ENCODE data around the gene FBLIM1. TPM values are rescaled to one million over a fixed set of nuclear protein-coding genes. Genes with fewer than 3 reads are reported as not detected.
A peak's percentile ranks its signal among the peaks of the same experiment; 100 is the strongest.

FBLIM1 gene
- total RNA-seq, 1 experiment from 2014 or later, result 64.7 TPM

- WGBS (ENCODE audit: extremely low coverage, insufficient read length, low lambda C conversion rate), result no CpG with 5 or more reads among the region's 4 CpGs
- Histone ChIP-seq H4K20me1 (ENCODE audit: control insufficient read depth, insufficient read depth, insufficient read length) (no peaks in the 10 kb centered on the region), H3K27ac (ENCODE audit: insufficient read length, low read depth, low read length) (no peak overlapping the region), H3K27me3 (ENCODE audit: insufficient read depth, low read length) (no peaks in the 10 kb centered on the region), H2AFZ (ENCODE audit: low read length) (no peak overlapping the region), H3T11ph (ENCODE audit: low read length) (no peak overlapping the region), H2AK5ac (ENCODE audit: insufficient read length, low read length) (no peak overlapping the region), H3K79me1 (ENCODE audit: insufficient read depth, low read depth, low read length, poor library complexity, severe bottlenecking) (peaks cover 3% of the 10 kb centered on the region), H2BK12ac (ENCODE audit: insufficient read length, low read depth, low read length) (no peak overlapping the region), H4K5ac (ENCODE audit: insufficient read length, low read depth, low read length) (no peak overlapping the region), H4K91ac (ENCODE audit: insufficient read length, low read depth, low read length) (no peak overlapping the region), H3K23me2 (ENCODE audit: insufficient read length, low read depth, low read length, poor library complexity, severe bottlenecking) (no peaks in the 10 kb centered on the region), H3K4ac (ENCODE audit: low read depth, low read length) (no peak overlapping the region), H2BK15ac (ENCODE audit: low read depth, low read length) (no peak overlapping the region), H2BK5ac (ENCODE audit: insufficient read length, low read length) (no peak overlapping the region), H3K4me1 (ENCODE audit: insufficient read depth, low read length) (no peaks in the 10 kb centered on the region), H3K18ac (ENCODE audit: insufficient read length, low read depth, low read length) (no peak overlapping the region), H3K4me2 (ENCODE audit: insufficient read depth, insufficient read length, low read length) (no peak overlapping the region), H3K79me2 (ENCODE audit: insufficient read depth, low read length) (no peaks in the 10 kb centered on the region), H3K9ac (ENCODE audit: extremely low read depth, insufficient read length, low read length) (no peak overlapping the region), H3K23ac (ENCODE audit: insufficient read length, low read depth, low read length) (no peak overlapping the region), H2BK120ac (ENCODE audit: low read depth, low read length, poor library complexity, severe bottlenecking) (no peak overlapping the region), H3K14ac (ENCODE audit: insufficient read depth, low read length) (no peak overlapping the region; the same call in 1 of the 2 replicates), H4K8ac (replicated peaks; ENCODE audit: insufficient read length, low read depth, low read length) (no peak overlapping the region), H3K56ac (ENCODE audit: insufficient read length, low read depth, low read length) (no peak overlapping the region), H3K9me3 (ENCODE audit: control insufficient read depth, low read depth, low read length) (no peaks in the 10 kb centered on the region), H2BK20ac (ENCODE audit: low read depth, low read length, poor library complexity, severe bottlenecking) (no peak overlapping the region)
- H3K36me3 Mint-ChIP-seq (ENCODE audit: insufficient read depth in 1 of 3, low read depth in 3 of 3), result peaks cover 9 to 37% (median 31%) of the 10 kb centered on the region in 3 experiments
- no peaks in the 10 kb centered on the region for H3K9me3 Mint-ChIP-seq
- H3K27ac Mint-ChIP-seq, result peak overlapping the region in 2 of 3 experiments; percentile 73 to 91; a peak in 5 of 7 replicates
- no peaks in the 10 kb centered on the region for H3K27me3 Mint-ChIP-seq (ENCODE audit: low read depth)
- H3K4me1 Mint-ChIP-seq, result no peaks in the 10 kb centered on the region
- no peak overlapping the region for H3K4me3 Mint-ChIP-seq
- no peak for DNase-seq
- TF ChIP-seq CTCF (conservative IDR thresholded peaks at IDR 0.05), result no peak
Observed at GRCh38 chr1:15714406-15715136, 44.0 kb upstream of the FBLIM1 start.
